Inflammatory macrophage treated with lipopolysaccharide for 4 hours (primary cell): ENCODE measurements around the gene RAB6A.
"Not testable (repeated sequence)": the region's sequence is repeated elsewhere in the genome, so short reads cannot be mapped to it uniquely, and the experiment has no call there.

ENCODE experiments used
- DNase-seq: peaks from one replicate; pipeline ENCODE4 v3.0.0-alpha.2; 2020

The RAB6A gene

GRCh38 chr11:73761403-73761945 lies 600 bp upstream of the RAB6A start:
- no peak for DNase-seq

DNA sequence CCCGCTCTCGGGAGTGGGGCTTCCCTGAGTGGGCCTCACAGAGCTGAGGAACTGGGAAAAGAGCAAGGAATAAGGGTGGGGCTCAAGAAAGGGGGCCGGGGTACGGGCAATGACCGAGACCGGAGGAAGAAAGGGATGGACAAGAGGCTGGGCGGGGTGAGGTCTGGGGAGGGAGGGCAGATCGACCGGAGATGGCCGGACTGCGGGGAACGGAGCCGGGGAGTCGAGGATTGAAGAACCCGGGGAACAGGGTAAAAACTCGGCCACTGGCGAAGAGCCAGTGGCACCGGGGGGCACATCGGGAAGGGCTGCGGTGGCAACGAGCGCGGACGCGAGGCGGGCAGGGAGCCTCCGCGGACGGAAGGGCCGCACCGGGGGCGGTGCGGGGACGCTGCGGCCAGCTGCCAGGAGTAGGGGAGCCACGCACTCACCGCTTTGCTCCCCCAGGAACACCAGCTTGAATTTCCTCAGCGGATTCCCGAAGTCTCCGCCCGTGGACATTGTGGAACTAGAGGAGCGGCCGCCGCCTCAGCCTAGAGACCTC lies 667 bp downstream of the RAB6A start:
- DNase-seq: peak; percentile 29

DNA sequence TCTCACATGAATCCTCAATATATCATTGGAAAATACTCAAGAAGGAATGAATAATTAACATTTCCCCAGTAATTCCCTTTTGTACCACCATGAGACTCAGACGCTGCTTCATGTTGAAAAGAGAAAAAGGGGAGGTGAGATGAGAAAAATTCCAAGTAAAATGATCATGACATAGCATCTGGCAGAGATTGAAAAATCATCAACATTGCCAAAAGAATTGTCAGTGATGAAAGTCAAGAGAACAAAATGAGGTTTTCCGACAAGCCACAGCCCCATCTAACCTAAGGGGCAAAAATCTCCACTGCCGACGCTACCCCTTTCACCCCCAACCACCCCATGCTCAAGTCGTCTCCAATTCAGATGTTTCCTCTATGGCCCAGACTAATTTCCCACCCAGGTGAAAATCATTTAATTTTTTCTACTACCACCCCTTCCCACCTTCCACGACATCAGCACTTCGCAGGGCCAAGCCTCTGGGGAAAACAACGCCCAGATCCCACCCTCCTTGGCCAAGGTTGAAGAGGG lies 1.2 kb downstream of the RAB6A start:
- peak; percentile 24 for DNase-seq

GRCh38 chr11:73758451-73758850 lies 2.4 kb downstream of the RAB6A start:
- DNase-seq: no peak

- peak; percentile 88 for DNase-seq
Observed at GRCh38 chr11:73757598-73757997, 3.3 kb downstream of the RAB6A start.

DNA sequence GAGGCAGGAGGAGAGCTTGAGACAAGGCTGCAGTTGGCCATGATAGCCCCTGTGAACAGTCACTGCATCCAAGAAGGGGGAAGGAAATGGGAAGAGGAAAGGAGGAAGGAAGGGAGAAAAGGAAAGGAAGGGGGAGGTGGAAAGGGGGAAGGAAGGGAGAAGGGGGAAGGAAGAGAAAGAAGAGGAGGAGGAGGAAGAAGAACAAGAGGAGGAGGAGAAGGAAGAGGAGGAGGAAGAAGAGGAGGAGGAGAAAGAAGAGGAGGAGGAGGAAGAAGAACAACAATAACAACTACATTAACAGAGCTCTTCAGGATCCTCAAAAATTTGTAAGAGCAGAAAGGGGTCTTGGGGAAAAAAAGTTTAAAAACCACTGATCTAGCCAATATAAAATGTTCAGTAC lies 5.2 kb downstream of the RAB6A start:
- DNase-seq: no peak

DNA sequence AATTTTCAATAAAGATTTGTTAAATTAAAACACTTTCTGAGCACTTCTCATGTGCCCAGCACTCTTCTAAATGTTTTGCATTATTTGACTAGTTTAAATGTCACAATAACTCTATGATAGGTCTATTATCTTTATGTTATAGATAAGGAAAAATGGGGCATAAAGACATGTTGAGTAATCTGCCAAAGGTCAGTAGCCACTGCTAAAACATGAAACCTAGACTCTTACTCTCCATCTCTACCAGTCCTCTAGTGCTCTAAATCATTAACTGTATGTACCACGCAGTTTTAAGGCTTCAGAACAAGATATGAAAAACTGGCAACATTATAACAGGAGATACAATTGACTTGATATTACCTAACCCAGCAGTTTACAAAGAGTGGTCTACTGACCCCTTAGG lies 6.9 kb downstream of the RAB6A start:
- DNase-seq: no peak

- no peak for DNase-seq
Observed at GRCh38 chr11:73752903-73753302, 8.0 kb downstream of the RAB6A start.

GRCh38 chr11:73752216-73752867 lies 8.5 kb downstream of the RAB6A start:
- DNase-seq: no peak

GRCh38 chr11:73750862-73751261 lies 10.0 kb downstream of the RAB6A start:
- DNase-seq: not testable (repeated sequence)

- peak; percentile 49 for DNase-seq
Observed at GRCh38 chr11:73750228-73750627, 10.6 kb downstream of the RAB6A start.

- no peak for DNase-seq
Observed at GRCh38 chr11:73749118-73749517, 11.8 kb downstream of the RAB6A start.

DNA sequence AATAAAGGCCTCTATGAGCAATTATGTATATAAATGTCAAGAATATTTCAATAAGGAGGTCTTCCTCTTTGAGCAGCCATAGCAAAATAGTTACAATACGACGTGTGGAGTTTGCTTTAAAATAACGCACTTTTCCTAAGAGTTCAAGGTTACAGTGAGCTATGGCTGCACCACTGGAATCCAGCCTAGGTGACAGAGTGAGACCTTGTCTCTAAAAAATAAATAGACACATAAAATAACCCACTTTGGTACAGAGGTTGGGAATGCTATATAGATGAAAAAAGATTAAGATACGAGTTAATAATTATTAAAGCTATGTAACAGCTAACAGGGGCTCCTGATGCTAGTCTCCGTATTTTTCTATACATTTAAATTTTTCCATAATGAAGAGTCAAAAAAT lies 12.6 kb downstream of the RAB6A start:
- DNase-seq: no peak

- no peak for DNase-seq
Observed at GRCh38 chr11:73747762-73748161, 13.1 kb downstream of the RAB6A start.

GRCh38 chr11:73746701-73747100 lies 14.2 kb downstream of the RAB6A start:
- no peak for DNase-seq

- no peak for DNase-seq
Observed at GRCh38 chr11:73743045-73743444, 17.8 kb downstream of the RAB6A start.

- DNase-seq: not testable (repeated sequence)
Observed at GRCh38 chr11:73735959-73736358, 24.9 kb downstream of the RAB6A start.

GRCh38 chr11:73734993-73735392 lies 25.9 kb downstream of the RAB6A start:
- DNase-seq: no peak

DNA sequence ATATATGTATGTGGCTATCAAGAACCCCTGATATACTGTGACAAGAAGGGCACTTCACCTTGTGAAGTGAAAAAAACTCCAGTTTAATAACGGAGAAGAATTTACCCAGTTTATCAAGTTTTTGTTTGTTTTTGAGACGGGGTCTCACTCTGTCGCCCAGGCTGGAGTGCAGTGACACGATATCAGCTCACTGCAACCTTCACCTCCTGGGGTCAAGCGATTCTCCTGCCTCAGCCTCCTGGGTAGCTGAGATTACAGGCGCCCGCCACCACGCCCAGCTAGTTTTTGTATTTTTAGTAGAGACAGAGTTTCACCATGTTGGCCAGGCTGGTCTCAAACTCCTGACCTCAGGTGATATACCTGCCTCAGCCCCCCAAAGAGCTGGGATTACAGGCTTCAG lies 26.9 kb downstream of the RAB6A start:
- DNase-seq: not testable (repeated sequence)

- DNase-seq: not testable (repeated sequence)
Observed at GRCh38 chr11:73732936-73733335, 27.9 kb downstream of the RAB6A start.

GRCh38 chr11:73729594-73730206 lies 31.2 kb downstream of the RAB6A start:
- DNase-seq: peak; percentile 6

GRCh38 chr11:73728000-73728399 lies 32.9 kb downstream of the RAB6A start:
- no peak for DNase-seq

GRCh38 chr11:73726825-73727224 lies 34.0 kb downstream of the RAB6A start:
- no peak for DNase-seq

GRCh38 chr11:73717136-73717535 lies 43.7 kb downstream of the RAB6A start:
- no peak for DNase-seq
